ENCODE measurements around the gene MAGI2. TPM values are rescaled to one million over a fixed set of nuclear protein-coding genes. Genes with fewer than 3 reads are reported as not detected.

The MAGI2 gene
- total RNA-seq, 1 experiment from 2014 or later, result 0.22 TPM

- Histone ChIP-seq H3K4me1 (ENCODE audit: control insufficient read depth in 1 of 2, insufficient read depth in 2 of 2, low read length in 2 of 2) (no peaks in the 10 kb centered on the region), H3K9ac (ENCODE audit: low read length) (no peak overlapping the region), H4K20me1 (ENCODE audit: insufficient read depth) (no peaks in the 10 kb centered on the region), H3K36me3 (ENCODE audit: control insufficient read depth in 1 of 2, insufficient read depth in 2 of 2, low read length in 2 of 2) (no peaks in the 10 kb centered on the region), H3K9me3 (ENCODE audit: control insufficient read depth in 1 of 2, insufficient read depth in 1 of 2, low read depth in 1 of 2, low read length in 2 of 2) (no peaks in the 10 kb centered on the region), H3K4me2 (ENCODE audit: low read length) (no peak overlapping the region), H3K4me3 (replicated peaks in 1 of 2; ENCODE audit: low read depth in 1 of 2, low read length in 2 of 2) (no peak overlapping the region), H3K27ac (ENCODE audit: low read depth, low read length) (no peak overlapping the region), H3K27me3 (ENCODE audit: insufficient read depth, low read length) (no peaks in the 10 kb centered on the region), H3K9me2 (ENCODE audit: insufficient read depth) (no peaks in the 10 kb centered on the region), H3K79me2 (ENCODE audit: insufficient read depth, low read length) (no peaks in the 10 kb centered on the region), H2AFZ (ENCODE audit: low read depth, low read length, poor library complexity, severe bottlenecking) (no peak overlapping the region)
- ATAC-seq (no peak), DNase-seq (ENCODE audit: low read depth, low spot score) (no peak)
- BruUV-seq (replicated peaks), result no TSS peak
- intact Hi-C loops (cut with micrococcal nuclease), result no loop called here
- ChIA-PET CTCF (no interaction called here), RAD21 (ENCODE audit: low non-redundant PET in 1 of 2, low total read pairs in 2 of 2, uncharacterized antibody in 2 of 2, unreplicated experiment in 2 of 2) (no interaction called here), POLR2A (no interaction called here)
- no peak for TF ChIP-seq ZFX (IDR thresholded peaks at IDR 0.05)
- TF ChIP-seq ZBTB33 (IDR thresholded peaks at IDR 0.05; ENCODE audit: extremely low read depth, insufficient replicate concordance, low read length), result no peak
- no peak for TF ChIP-seq CBX3 (IDR thresholded peaks at IDR 0.05; ENCODE audit: low read depth)
- TF ChIP-seq EZH2 (IDR thresholded peaks at IDR 0.05), result no peak
- no peak for TF ChIP-seq CEBPB (IDR thresholded peaks at IDR 0.05; ENCODE audit: low read depth)
- no peak for TF ChIP-seq EGR1 (IDR thresholded peaks at IDR 0.05; ENCODE audit: low read depth)
- no peak for TF ChIP-seq SRF (IDR thresholded peaks at IDR 0.05; ENCODE audit: low read depth)
- no peak for TF ChIP-seq REST (IDR thresholded peaks at IDR 0.05; ENCODE audit: low read depth)
- no peak for TF ChIP-seq ELF1 (IDR thresholded peaks at IDR 0.05; ENCODE audit: borderline replicate concordance, low read depth)
- no peak for TF ChIP-seq FOSL1 (IDR thresholded peaks at IDR 0.05; ENCODE audit: low read depth)
These were observed 5.3 kb upstream of the MAGI2 start for GRCh38 chr7:79458796-79459195.
